Measurements from ENCODE around the gene ATP2C2. TPM values are rescaled to one million over a fixed set of nuclear protein-coding genes. Genes with fewer than 3 reads are reported as not detected.

Gene ATP2C2
- total and polyA plus RNA-seq, 11 donors: 0.17 TPM; not detected in 10

DNA sequence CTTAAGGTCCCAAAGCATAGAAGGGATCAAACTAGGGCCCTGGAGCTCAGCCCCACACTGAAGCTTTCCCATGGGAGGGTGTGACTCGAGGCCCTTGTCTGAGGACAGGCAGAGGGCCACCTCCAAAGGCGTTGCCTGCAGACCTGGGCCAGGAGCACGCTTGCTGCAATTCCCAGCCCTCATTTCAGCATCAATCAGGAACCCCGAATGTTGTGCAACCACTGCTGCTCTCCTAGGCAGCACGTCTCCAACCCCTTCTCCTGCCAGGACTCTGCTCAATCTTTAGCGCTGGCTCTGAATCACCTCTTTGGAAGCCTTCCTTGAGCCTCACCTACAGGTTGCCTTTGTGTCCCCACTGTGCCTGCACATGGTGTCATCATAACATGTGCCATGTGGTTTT is 14.0 kb upstream of the ATP2C2 start:
- H3K4me1 ChIP-seq: no peaks in the 10 kb centered on the region
- H3K9me3 ChIP-seq: no peaks in the 10 kb centered on the region
- 79 to 96% (median 83%) methylated on average over 4 to 6 of the region's 6 CpGs for WGBS, 4 donors
- TF ChIP-seq, protein P1, sequence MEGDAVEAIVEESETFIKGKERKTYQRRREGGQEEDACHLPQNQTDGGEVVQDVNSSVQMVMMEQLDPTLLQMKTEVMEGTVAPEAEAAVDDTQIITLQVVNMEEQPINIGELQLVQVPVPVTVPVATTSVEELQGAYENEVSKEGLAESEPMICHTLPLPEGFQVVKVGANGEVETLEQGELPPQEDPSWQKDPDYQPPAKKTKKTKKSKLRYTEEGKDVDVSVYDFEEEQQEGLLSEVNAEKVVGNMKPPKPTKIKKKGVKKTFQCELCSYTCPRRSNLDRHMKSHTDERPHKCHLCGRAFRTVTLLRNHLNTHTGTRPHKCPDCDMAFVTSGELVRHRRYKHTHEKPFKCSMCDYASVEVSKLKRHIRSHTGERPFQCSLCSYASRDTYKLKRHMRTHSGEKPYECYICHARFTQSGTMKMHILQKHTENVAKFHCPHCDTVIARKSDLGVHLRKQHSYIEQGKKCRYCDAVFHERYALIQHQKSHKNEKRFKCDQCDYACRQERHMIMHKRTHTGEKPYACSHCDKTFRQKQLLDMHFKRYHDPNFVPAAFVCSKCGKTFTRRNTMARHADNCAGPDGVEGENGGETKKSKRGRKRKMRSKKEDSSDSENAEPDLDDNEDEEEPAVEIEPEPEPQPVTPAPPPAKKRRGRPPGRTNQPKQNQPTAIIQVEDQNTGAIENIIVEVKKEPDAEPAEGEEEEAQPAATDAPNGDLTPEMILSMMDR (IDR thresholded peaks at IDR 0.05): no peak
- no peak for TF ChIP-seq POLR2A (IDR thresholded peaks at IDR 0.05)
- ATAC-seq (no peak), DNase-seq (no peak)
- H3K27ac ChIP-seq: no peak overlapping the region
- intact Hi-C loops (cut with DNase I): no loop called here
- H3K27me3 ChIP-seq: peaks cover 0 to 7% (median 0%) of the 10 kb centered on the region in 9 donors
- H3K4me3 ChIP-seq: no peak overlapping the region
- no peaks in the 10 kb centered on the region for H3K36me3 ChIP-seq

DNA sequence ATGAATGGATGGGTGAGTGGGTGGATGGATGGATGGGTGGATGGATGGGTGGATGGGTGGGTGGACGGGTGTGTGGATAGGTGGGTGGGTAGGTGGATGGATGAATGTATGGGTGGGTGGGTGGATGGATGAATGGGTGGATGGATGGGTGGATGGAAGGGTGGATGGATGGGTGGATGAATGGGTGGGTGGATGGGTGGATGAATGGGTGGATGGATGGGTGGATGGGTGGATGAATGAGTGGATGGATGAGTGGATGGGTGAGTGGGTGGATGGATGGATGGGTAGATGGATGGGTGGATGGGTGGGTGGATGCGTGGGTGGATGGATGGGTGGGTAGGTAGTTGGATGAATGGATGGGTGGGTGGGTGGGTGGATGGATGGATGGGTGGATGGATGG is 13.2 kb upstream of the ATP2C2 start:
- 86 to 95% (median 90%) methylated on average over 2 of the region's 2 CpGs for WGBS, 4 donors

DNA sequence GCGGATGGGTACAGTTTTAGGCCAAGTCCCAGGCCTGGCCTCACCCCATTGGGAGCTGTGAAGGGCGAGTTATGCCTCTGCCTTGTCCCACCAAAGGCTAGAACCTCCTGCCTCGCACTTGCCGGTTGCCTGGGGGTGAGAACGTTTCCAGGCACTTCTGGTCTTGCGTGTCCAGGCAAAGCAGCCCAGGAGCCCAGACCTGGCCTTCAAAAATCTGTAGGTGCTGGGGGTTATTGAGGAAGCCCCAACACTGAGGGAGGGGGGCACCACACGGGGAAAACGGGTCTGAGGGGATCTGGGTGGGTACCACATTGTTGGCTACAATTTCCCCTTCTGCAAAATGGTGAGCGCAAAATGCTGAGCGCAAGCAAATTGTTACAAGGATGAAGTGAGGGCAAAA is 12.2 kb upstream of the ATP2C2 start:
- no peak overlapping the region for H3K27ac ChIP-seq
- no peaks in the 10 kb centered on the region for H3K4me1 ChIP-seq
- intact Hi-C loops (cut with DNase I): no loop called here
- WGBS, 4 donors: 82 to 87% (median 85%) methylated on average over 10 of the region's 10 CpGs
- no peak overlapping the region for H3K4me3 ChIP-seq
- no peak for ATAC-seq
- TF ChIP-seq, protein P1 (IDR thresholded peaks at IDR 0.05): no peak
- TF ChIP-seq POLR2A (IDR thresholded peaks at IDR 0.05): no peak
- H3K9me3 ChIP-seq: no peaks in the 10 kb centered on the region
- DNase-seq: no peak
- H3K27me3 ChIP-seq: peaks cover 0 to 7% (median 0%) of the 10 kb centered on the region in 9 donors
- no peaks in the 10 kb centered on the region for H3K36me3 ChIP-seq

More for the DNA sequence above, 13.2 kb upstream of the ATP2C2 start:
- Histone ChIP-seq H3K27ac (no peak overlapping the region), H3K9me3 (no peaks in the 10 kb centered on the region), H3K4me3 (no peak overlapping the region), H3K4me1 (no peaks in the 10 kb centered on the region), H3K27me3 (peaks cover 0 to 7% (median 0%) of the 10 kb centered on the region in 9 donors), H3K36me3 (no peaks in the 10 kb centered on the region)
- no peak for ATAC-seq
- DNase-seq: no peak
- intact Hi-C loops (cut with DNase I): no loop called here
- TF ChIP-seq, protein P1 (IDR thresholded peaks at IDR 0.05): no peak
- TF ChIP-seq POLR2A (IDR thresholded peaks at IDR 0.05): no peak

DNA sequence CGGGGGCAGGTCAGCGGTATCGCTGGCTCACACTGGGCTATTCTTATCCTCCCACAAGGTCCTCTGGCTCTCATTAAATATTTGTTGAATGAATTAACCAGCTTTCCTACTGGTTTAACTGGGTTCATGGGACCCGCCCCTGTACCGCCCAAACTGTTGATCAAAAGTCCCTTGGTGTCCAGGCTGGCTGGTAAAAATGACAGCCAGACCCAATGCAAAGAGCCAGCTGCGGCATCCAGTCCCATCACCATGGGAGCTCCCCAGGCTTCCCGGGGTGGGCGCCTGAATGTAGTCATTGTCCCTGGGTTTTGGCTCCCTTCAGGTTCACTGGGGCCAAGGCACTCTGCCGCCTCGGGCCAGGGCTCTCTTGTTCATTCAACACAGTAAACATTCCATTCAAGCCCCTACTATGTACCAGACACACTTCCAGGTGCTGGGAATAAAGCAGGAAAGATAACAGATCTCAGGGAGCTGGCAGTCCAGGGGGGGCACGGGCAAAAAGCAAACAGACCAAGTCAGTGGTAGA is 11.7 kb upstream of the ATP2C2 start:
- Histone ChIP-seq H3K27ac (no peak overlapping the region), H3K9me3 (no peaks in the 10 kb centered on the region), H3K27me3 (peaks cover 0 to 7% (median 0%) of the 10 kb centered on the region in 9 donors), H3K4me3 (no peak overlapping the region), H3K4me1 (no peaks in the 10 kb centered on the region), H3K36me3 (no peaks in the 10 kb centered on the region)
- TF ChIP-seq POLR2A (IDR thresholded peaks at IDR 0.05): no peak
- TF ChIP-seq, protein P1 (IDR thresholded peaks at IDR 0.05): no peak
- ATAC-seq (no peak), DNase-seq (no peak)
- WGBS, 4 donors: 65 to 73% (median 70%) methylated on average over 11 of the region's 11 CpGs
- intact Hi-C loops (cut with DNase I): no loop called here

All from heart left ventricle (tissue), 16 donors.